SK-N-MC (cell line): ENCODE measurements around the gene GRIP1.

Source experiments
- EZH2 ChIP-seq: fragments of 200-600 bp; sonication (generic); IDR thresholded peaks from one replicate; pipeline ENCODE4 v1.6.1; 2017; ENCODE audit warnings: antibody characterized with exemption
- FOXP2 ChIP-seq: optimal IDR thresholded peaks from 2 replicates; pipeline ENCODE3; 2011; ENCODE audit warnings: mild to moderate bottlenecking, moderate library complexity; ENCODE audit not compliant: insufficient read depth; ENCODE audit errors: extremely low read length, control extremely low read depth
- POLR2AphosphoS5 ChIP-seq: IDR thresholded peaks from 2 replicates; pipeline ENCODE4 v1.6.1; 2012; ENCODE audit warnings: mild to moderate bottlenecking, low read depth, low read length, borderline replicate concordance

DNA sequence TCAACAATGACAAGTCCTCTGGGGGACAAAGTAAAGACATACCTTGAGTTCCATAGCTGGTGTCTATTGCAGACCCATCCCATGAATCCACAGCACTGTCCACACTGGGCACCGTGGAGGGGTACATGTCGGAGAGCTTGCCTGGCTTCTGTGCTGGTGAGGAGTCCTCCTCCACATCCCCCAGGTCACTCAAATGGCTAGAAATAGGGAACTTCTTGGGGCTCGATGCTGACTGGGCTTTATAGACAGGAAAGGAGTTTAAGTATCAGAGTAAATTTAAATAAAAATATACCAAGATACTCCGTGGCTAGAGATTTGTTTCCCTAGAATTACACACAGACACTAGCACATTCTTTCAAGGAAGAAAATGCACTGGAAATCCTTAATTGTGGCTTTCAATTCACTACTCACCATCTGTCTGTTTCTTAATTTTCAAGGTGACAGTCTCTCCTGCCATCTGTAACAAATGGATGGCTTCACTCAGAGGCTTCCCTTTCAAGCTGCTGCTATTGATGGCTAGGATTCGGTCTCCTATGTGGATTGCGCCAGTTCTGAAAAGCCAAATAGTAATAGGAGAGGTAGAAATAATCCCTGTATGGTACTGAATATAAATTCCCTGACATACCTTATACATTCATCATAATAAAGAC is 286.5 kb downstream of the GRIP1 start:
- TF ChIP-seq EZH2 (no peak), POLR2AphosphoS5 (no peak), FOXP2 (no peak)
